C4-2B (cell line): ENCODE data around the gene ADGRB3.

Experiments
- H3K27ac ChIP-seq: fragments of 450-650 bp; 2 replicates; pipeline ENCODE4 v1.5.1; 2017
- ZFX ChIP-seq: fragments of 450-650 bp; IDR thresholded peaks from 2 replicates; pipeline ENCODE4 v1.6.1; 2017
- TF ChIP-seq, protein P1 (sequence below): fragments of 450-650 bp; conservative IDR thresholded peaks from 2 replicates; pipeline ENCODE4 v1.5.1; 2017; ENCODE audit warnings: mild to moderate bottlenecking

ADGRB3 gene

GRCh38 chr6:69398729-69399128 lies 763.6 kb downstream of the ADGRB3 start:
- H3K27ac ChIP-seq, result no peak overlapping the region
- no peak for TF ChIP-seq ZFX
- TF ChIP-seq, protein P1, sequence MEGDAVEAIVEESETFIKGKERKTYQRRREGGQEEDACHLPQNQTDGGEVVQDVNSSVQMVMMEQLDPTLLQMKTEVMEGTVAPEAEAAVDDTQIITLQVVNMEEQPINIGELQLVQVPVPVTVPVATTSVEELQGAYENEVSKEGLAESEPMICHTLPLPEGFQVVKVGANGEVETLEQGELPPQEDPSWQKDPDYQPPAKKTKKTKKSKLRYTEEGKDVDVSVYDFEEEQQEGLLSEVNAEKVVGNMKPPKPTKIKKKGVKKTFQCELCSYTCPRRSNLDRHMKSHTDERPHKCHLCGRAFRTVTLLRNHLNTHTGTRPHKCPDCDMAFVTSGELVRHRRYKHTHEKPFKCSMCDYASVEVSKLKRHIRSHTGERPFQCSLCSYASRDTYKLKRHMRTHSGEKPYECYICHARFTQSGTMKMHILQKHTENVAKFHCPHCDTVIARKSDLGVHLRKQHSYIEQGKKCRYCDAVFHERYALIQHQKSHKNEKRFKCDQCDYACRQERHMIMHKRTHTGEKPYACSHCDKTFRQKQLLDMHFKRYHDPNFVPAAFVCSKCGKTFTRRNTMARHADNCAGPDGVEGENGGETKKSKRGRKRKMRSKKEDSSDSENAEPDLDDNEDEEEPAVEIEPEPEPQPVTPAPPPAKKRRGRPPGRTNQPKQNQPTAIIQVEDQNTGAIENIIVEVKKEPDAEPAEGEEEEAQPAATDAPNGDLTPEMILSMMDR, result no peak

DNA sequence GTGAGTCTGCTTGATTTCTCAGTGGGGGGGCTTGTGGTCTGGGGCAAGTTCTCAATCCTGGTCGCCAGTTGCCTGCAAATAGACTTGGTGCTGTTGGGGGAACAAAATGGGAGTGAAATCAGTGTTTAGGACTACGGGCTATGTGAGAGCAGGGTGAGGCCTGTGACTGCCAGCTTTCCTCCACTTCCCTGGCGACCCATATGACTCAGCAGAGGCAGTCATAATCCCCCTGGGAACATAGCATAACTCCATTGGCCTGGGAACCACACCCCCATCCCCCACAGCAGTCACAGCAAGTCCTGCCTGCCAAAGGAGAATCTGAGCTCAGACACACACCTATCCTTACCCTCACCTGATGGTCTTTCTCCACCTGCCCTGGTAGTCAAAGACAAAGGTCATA lies 773.8 kb downstream of the ADGRB3 start:
- no peak overlapping the region for H3K27ac ChIP-seq
- no peak for TF ChIP-seq ZFX
- TF ChIP-seq, protein P1, result no peak

DNA sequence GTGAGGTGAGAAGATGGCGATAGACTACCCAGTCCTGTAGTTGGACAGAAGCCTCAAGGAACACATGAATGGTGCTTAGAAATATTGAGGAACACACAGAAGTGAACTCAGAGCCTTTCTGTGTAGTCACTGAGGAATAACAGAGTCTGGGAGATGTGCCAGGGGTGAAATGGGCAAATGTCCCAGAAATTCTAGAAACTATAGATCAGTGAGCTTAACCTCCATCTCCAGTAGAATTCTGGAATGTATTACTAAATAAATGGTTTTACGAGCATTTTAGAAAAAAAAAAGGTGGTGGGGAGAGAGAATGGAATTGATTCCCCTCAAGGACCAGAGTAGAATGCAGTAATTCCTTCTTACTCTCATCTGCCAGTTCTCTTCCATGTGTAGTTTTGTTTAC lies 781.7 kb downstream of the ADGRB3 start:
- TF ChIP-seq, protein P1, result no peak
- no peak for TF ChIP-seq ZFX
- H3K27ac ChIP-seq, result no peak overlapping the region

GRCh38 chr6:69421269-69421668 lies 786.2 kb downstream of the ADGRB3 start:
- no peak overlapping the region for H3K27ac ChIP-seq
- TF ChIP-seq, protein P1, result no peak
- TF ChIP-seq ZFX, result no peak

DNA sequence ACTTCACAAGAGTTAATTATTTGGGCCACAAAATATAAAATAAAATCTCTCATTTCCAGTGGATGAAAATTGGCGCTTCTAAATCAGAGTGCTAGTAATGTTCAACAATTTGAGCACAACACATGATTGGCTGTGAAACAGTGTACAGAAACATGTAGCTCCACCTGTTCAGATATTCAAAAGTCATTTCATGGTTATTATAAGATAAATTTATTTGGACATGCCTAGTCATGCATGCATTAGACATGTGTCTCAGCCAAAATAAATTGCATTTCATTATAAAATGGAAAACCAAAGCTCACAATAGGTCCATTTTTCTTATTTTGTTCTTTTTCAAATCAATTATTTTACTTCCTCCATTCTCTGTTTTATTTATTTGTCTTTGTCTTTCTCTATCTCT lies 786.9 kb downstream of the ADGRB3 start:
- no peak for TF ChIP-seq ZFX
- TF ChIP-seq, protein P1, result no peak
- H3K27ac ChIP-seq, result no peak overlapping the region

DNA sequence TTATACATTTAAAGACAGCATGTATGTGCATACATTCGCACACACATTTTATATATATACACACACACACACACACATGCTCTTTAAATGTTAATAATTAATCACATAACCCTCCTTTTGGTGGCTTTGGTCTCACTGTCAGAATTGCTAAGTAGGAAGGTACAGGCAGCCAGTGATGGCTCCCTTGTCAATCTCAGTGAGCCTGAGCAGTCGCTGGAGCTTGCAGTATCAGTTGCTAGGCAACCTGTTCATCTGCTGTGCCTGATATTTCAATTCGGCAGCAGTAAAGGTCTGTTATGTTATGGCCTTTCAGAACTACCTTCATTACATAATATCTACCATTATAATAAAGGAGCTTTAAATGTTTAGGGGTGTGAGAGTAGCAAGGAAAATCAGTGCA lies 787.4 kb downstream of the ADGRB3 start:
- no peak for TF ChIP-seq ZFX
- TF ChIP-seq, protein P1, result no peak
- H3K27ac ChIP-seq, result no peak overlapping the region

GRCh38 chr6:69423785-69424184 lies 788.7 kb downstream of the ADGRB3 start:
- TF ChIP-seq, protein P1, result no peak
- TF ChIP-seq ZFX, result no peak
- no peak overlapping the region for H3K27ac ChIP-seq
